HL-60/S4 treated with retinoic acid at 250 ng/mL for 4 days and 3 days (cell line): ENCODE data around the gene OR10J1.
"Not testable (repeated sequence)": the region's sequence is repeated elsewhere in the genome, so short reads cannot be mapped to it uniquely, and the experiment has no call there.

Source experiments
- in situ Hi-C: fragments of 300-500 bp; cut with MboI; formaldehyde crosslinking; loops from 2 replicates; pipeline ENCODE4 v1.7.0; 2022; ENCODE audit warnings: low sequenced_read_pairs

OR10J1 gene

GRCh38 chr1:159439422-159439821 lies at the start of gene OR10J1:
Gene OR10J1, plus strand, starts transcription at chr1:159439722. Its CDS starts 70 bp downstream, at chr1:159439792.
- in situ Hi-C loops: no loop called here

GRCh38 chr1:159406821-159407220 lies 32.7 kb upstream of the OR10J1 start:
- in situ Hi-C loops: no loop called here

- in situ Hi-C loops: no loop called here
Measured at GRCh38 chr1:159408862-159409400, 30.6 kb upstream of the OR10J1 start.

GRCh38 chr1:159421821-159422220 lies 17.7 kb upstream of the OR10J1 start:
- in situ Hi-C loops: no loop called here

- in situ Hi-C loops: no loop called here
Measured at GRCh38 chr1:159428536-159428935, 11.0 kb upstream of the OR10J1 start.

GRCh38 chr1:159429074-159429861 lies 10.3 kb upstream of the OR10J1 start:
- in situ Hi-C loops: no loop called here

GRCh38 chr1:159430985-159431384 lies 8.5 kb upstream of the OR10J1 start:
- in situ Hi-C loops: no loop called here

GRCh38 chr1:159431904-159432303 lies 7.6 kb upstream of the OR10J1 start, which contains the start of gene OR10J4:
Gene OR10J4, plus strand, starts transcription at chr1:159432204.
- in situ Hi-C loops: no loop called here

GRCh38 chr1:159436469-159436868 lies 3.1 kb upstream of the OR10J1 start:
- in situ Hi-C loops: no loop called here

- in situ Hi-C loops: no loop called here
Measured at GRCh38 chr1:159441360-159441759, 1.8 kb downstream of the OR10J1 start.

GRCh38 chr1:159442428-159442827 lies 2.9 kb downstream of the OR10J1 start:
- in situ Hi-C loops: no loop called here

- in situ Hi-C loops: no loop called here
Measured at GRCh38 chr1:159443066-159443750, 3.7 kb downstream of the OR10J1 start.

- in situ Hi-C loops: no loop called here
Measured at GRCh38 chr1:159444511-159444910, 5.0 kb downstream of the OR10J1 start.

GRCh38 chr1:159448181-159448580 lies 8.7 kb downstream of the OR10J1 start:
- in situ Hi-C loops: no loop called here

GRCh38 chr1:159449605-159450004 lies 10.1 kb downstream of the OR10J1 start:
- in situ Hi-C loops: not testable (repeated sequence)

GRCh38 chr1:159459551-159459950 lies 20.0 kb downstream of the OR10J1 start:
- in situ Hi-C loops: no loop called here

- in situ Hi-C loops: no loop called here
Measured at GRCh38 chr1:159465191-159465603, 25.7 kb downstream of the OR10J1 start.

- in situ Hi-C loops: no loop called here
Measured at GRCh38 chr1:159468321-159468720, 28.8 kb downstream of the OR10J1 start.

- in situ Hi-C loops: no loop called here
Measured at GRCh38 chr1:159469921-159470533, 30.5 kb downstream of the OR10J1 start.

- in situ Hi-C loops: no loop called here
Measured at GRCh38 chr1:159473335-159473734, 33.8 kb downstream of the OR10J1 start.

- in situ Hi-C loops: no loop called here
Measured at GRCh38 chr1:159474926-159475325, 35.4 kb downstream of the OR10J1 start.
